ENCODE measurements around the gene GDE1. TPM values are rescaled to one million over a fixed set of nuclear protein-coding genes. Genes with fewer than 3 reads are reported as not detected.
A peak's percentile ranks its signal among the peaks of the same experiment; 100 is the strongest.

GDE1 gene
- total and polyA plus RNA-seq, 9 of the 15 experiments (the other 6 are each of a cell fraction or from before 2014, with no cell fraction given) = 18.8 to 40.5 (median 22.3) TPM

GRCh38 chr16:19486750-19487325, 35.1 kb downstream of the GDE1 start:
- H3K4me2 ChIP-seq (ENCODE audit: insufficient read depth, low read length) = peak overlapping the region; percentile 69
- CTCF ChIA-PET (ENCODE audit: low intra/inter-chr PET ratio) = no interaction called here
- WGBS (ENCODE audit: insufficient coverage, low coverage, missing lambda C conversion rate) = 64% methylated on average over 10 of the region's 10 CpGs
- peak overlapping the region; percentile 2; the same call in 1 of the 2 replicates for H3K4me3 ChIP-seq
- intact Hi-C loops (cut with micrococcal nuclease) (loop anchor here (10.0 kb wide), 1 partner anchor 92 kb away; no protein-coding TSS in a partner anchor), in situ Hi-C loops (cut with MboI) (no loop called here)
- H2AFZ ChIP-seq (ENCODE audit: low read depth, low read length) = peak overlapping the region; percentile 53; the same call in 1 of the 2 replicates
- H3K27me3 ChIP-seq (ENCODE audit: control insufficient read depth in 2 of 2, insufficient read depth in 2 of 2, low read length in 2 of 2) = no peaks in the 10 kb centered on the region
- peak overlapping the region; percentile 55; the same call in 2 of the 3 replicates for H3K27ac ChIP-seq (ENCODE audit: extremely low read depth, low read depth, low read length)
- DNase-seq (ENCODE audit: extremely low read depth in 1 of 4, low spot score in 3 of 4) (peak in 3 of 4 experiments; percentile 14 to 27 (median 22)), ATAC-seq (no peak), FAIRE-seq (no peak)
- peak overlapping the region; percentile 18 to 55 for H3K9ac ChIP-seq (ENCODE audit: insufficient read depth in 1 of 2, low read depth in 2 of 2, low read length in 2 of 2)
- peaks cover 7% of the 10 kb centered on the region; the same call in 1 of the 3 replicates for H3K79me2 ChIP-seq (ENCODE audit: control insufficient read depth, insufficient read depth, low read length)
- H3K36me3 ChIP-seq (ENCODE audit: control insufficient read depth, insufficient read depth, low read length) = no peaks in the 10 kb centered on the region; the same call in 2 of the 3 replicates
- BruUV-seq (replicated peaks) = TSS peak; percentile 71
- peaks cover 2% of the 10 kb centered on the region for H3K9me1 ChIP-seq (ENCODE audit: control insufficient read depth, insufficient read depth, low read length)
- TF ChIP-seq PPARD (CRISPR knock-in tag; IDR thresholded peaks at IDR 0.05) (no peak), CTCF (IDR thresholded peaks at IDR 0.05 in 2 of 3, conservative IDR thresholded peaks at IDR 0.05 in 1 of 3; ENCODE audit: insufficient read depth in 2 of 3, low read depth in 1 of 3, low read length in 3 of 3) (peak in 1 of 3 experiments; percentile 23; a peak in 2 of 6 replicates), ZNF3 (CRISPR knock-in tag; IDR thresholded peaks at IDR 0.05) (no peak), EWSR1 (IDR thresholded peaks at IDR 0.05; ENCODE audit: borderline replicate concordance, low read depth, partially characterized antibody) (no peak), NCOA1 (IDR thresholded peaks at IDR 0.05; ENCODE audit: low read depth) (no peak), ZNF699 (CRISPR knock-in tag; IDR thresholded peaks at IDR 0.05; ENCODE audit: insufficient replicate concordance) (no peak), CBFA2T3 (IDR thresholded peaks at IDR 0.05) (0 out of 2 replicates have a peak, but pooled peaks have one; percentile 0), PKNOX1 (IDR thresholded peaks at IDR 0.05) (peak; percentile 23; the same call in 1 of the 2 replicates), NR4A1 (CRISPR knock-in tag; IDR thresholded peaks at IDR 0.05) (no peak), NR4A1 (tag; IDR thresholded peaks at IDR 0.05) (no peak)
- TF ChIP-seq, protein P1, sequence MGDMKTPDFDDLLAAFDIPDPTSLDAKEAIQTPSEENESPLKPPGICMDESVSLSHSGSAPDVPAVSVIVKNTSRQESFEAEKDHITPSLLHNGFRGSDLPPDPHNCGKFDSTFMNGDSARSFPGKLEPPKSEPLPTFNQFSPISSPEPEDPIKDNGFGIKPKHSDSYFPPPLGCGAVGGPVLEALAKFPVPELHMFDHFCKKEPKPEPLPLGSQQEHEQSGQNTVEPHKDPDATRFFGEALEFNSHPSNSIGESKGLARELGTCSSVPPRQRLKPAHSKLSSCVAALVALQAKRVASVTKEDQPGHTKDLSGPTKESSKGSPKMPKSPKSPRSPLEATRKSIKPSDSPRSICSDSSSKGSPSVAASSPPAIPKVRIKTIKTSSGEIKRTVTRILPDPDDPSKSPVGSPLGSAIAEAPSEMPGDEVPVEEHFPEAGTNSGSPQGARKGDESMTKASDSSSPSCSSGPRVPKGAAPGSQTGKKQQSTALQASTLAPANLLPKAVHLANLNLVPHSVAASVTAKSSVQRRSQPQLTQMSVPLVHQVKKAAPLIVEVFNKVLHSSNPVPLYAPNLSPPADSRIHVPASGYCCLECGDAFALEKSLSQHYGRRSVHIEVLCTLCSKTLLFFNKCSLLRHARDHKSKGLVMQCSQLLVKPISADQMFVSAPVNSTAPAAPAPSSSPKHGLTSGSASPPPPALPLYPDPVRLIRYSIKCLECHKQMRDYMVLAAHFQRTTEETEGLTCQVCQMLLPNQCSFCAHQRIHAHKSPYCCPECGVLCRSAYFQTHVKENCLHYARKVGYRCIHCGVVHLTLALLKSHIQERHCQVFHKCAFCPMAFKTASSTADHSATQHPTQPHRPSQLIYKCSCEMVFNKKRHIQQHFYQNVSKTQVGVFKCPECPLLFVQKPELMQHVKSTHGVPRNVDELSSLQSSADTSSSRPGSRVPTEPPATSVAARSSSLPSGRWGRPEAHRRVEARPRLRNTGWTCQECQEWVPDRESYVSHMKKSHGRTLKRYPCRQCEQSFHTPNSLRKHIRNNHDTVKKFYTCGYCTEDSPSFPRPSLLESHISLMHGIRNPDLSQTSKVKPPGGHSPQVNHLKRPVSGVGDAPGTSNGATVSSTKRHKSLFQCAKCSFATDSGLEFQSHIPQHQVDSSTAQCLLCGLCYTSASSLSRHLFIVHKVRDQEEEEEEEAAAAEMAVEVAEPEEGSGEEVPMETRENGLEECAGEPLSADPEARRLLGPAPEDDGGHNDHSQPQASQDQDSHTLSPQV (IDR thresholded peaks at IDR 0.05) = peak; percentile 40; the same call in 1 of the 2 replicates
- TF ChIP-seq, protein P2, sequence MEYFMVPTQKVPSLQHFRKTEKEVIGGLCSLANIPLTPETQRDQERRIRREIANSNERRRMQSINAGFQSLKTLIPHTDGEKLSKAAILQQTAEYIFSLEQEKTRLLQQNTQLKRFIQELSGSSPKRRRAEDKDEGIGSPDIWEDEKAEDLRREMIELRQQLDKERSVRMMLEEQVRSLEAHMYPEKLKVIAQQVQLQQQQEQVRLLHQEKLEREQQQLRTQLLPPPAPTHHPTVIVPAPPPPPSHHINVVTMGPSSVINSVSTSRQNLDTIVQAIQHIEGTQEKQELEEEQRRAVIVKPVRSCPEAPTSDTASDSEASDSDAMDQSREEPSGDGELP (CRISPR knock-in tag; IDR thresholded peaks at IDR 0.05; ENCODE audit: borderline replicate concordance) = 0 out of 2 replicates have a peak, but pooled peaks have one; percentile 14
- peaks cover 33 to 41% of the 10 kb centered on the region in 2 experiments for H3K4me1 ChIP-seq (replicated peaks in 1 of 2; ENCODE audit: control insufficient read depth in 2 of 2, insufficient read depth in 2 of 2, low read length in 2 of 2)
- H3K9me3 ChIP-seq (replicated peaks; ENCODE audit: control insufficient read depth, insufficient read depth, low read depth, low read length) = no peaks in the 10 kb centered on the region
- H4K20me1 ChIP-seq (replicated peaks; ENCODE audit: control insufficient read depth, insufficient read depth, low read length) = no peaks in the 10 kb centered on the region
- POLR2A ChIA-PET = interaction anchor here (0.5 to 0.8 kb wide), 2 partner anchors 217 to 377 kb away, joined by 3 read pairs; no protein-coding TSS in a partner anchor
